ENCODE measurements around the gene ARF3.
"Not testable (repeated sequence)": the region's sequence is repeated elsewhere in the genome, so short reads cannot be mapped to it uniquely, and the experiment has no call there.

The ARF3 gene

GRCh38 chr12:48925304-48926011, 31.8 kb downstream of the ARF3 start, which contains the start of gene FKBP11:
Gene FKBP11 (minus strand): TSS chr12:48925492. CDS start chr12:48925428, 64 bp downstream.
- no peak for DNase-seq

- DNase-seq = peak in 1 of 2 experiments; percentile 31
Measured at GRCh38 chr12:48924617-48925303, 32.5 kb downstream of the ARF3 start.

- no peak for DNase-seq
Measured at GRCh38 chr12:48923117-48923516, 34.2 kb downstream of the ARF3 start.

- DNase-seq = no peak
Measured at GRCh38 chr12:48917857-48918537, 39.3 kb downstream of the ARF3 start.

- no peak for DNase-seq
Measured at GRCh38 chr12:48910196-48910595, 47.1 kb downstream of the ARF3 start.

GRCh38 chr12:48909698-48910097, 47.6 kb downstream of the ARF3 start:
- DNase-seq = not testable (repeated sequence)

GRCh38 chr12:48907245-48907644, 50.0 kb downstream of the ARF3 start:
- DNase-seq = no peak

GRCh38 chr12:48903982-48904411, 53.3 kb downstream of the ARF3 start:
- peak; percentile 70 to 82 for DNase-seq

GRCh38 chr12:48903363-48903981, 53.8 kb downstream of the ARF3 start:
- DNase-seq = no peak

GRCh38 chr12:48901278-48901677, 56.0 kb downstream of the ARF3 start:
- DNase-seq = no peak

- DNase-seq = no peak
Measured at GRCh38 chr12:48899651-48900050, 57.6 kb downstream of the ARF3 start.

GRCh38 chr12:48894271-48894670, 63.0 kb downstream of the ARF3 start:
- DNase-seq = no peak

- DNase-seq = peak; percentile 46 to 72
Measured at GRCh38 chr12:48890657-48891418, 66.4 kb downstream of the ARF3 start.

- DNase-seq = peak in 1 of 2 experiments; percentile 45
Measured at GRCh38 chr12:48889679-48890078, 67.6 kb downstream of the ARF3 start.
